ENCODE data around the gene DPM2. TPM values are rescaled to one million over a fixed set of nuclear protein-coding genes. Genes with fewer than 3 reads are reported as not detected.

DPM2 gene
- total and polyA plus RNA-seq, 2 donors: 17.9 to 32.8 TPM

DNA sequence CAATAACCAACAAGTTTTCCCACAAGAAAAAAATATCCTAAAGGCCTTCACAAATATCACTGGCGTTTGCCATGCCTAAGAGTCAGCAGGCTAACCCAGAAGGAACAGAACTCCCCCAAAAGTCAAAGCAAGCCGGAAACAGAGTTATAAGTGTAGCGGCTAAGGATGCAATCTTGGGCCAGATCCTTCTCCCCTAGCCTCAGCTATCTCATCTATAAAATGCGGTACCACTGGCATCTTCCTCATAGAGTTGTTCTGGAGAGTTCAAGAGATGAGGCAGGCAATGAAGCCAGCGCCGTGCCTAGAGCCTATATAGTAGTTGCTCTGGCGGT lies 632 bp downstream of the DPM2 start:
- H3K27ac ChIP-seq (ENCODE audit: low read depth in 1 of 2, low read length in 1 of 2): no peak overlapping the region
- no peak for DNase-seq (ENCODE audit: low read depth in 6 of 9, low spot score in 9 of 9)
- no peaks in the 10 kb centered on the region for H3K27me3 ChIP-seq (ENCODE audit: control insufficient read depth in 2 of 2, insufficient read depth in 1 of 2, low read length in 1 of 2)
- no peaks in the 10 kb centered on the region for H3K9me3 ChIP-seq (ENCODE audit: control insufficient read depth in 2 of 2, insufficient read depth in 1 of 2, low read length in 1 of 2)
- WGBS: 16% methylated on average over 7 of the region's 7 CpGs
- H3K4me1 ChIP-seq (ENCODE audit: control insufficient read depth in 2 of 2, insufficient read depth in 2 of 2, low read length in 2 of 2): peaks cover 20 to 39% of the 10 kb centered on the region in 2 donors
- H3K4me3 ChIP-seq (ENCODE audit: low read length in 2 of 2): peak overlapping the region; percentile 64 to 80
- H3K36me3 ChIP-seq (ENCODE audit: control insufficient read depth in 2 of 2, insufficient read depth in 2 of 2, low read length in 1 of 2): peaks cover 20 to 42% of the 10 kb centered on the region in 2 donors

DNA sequence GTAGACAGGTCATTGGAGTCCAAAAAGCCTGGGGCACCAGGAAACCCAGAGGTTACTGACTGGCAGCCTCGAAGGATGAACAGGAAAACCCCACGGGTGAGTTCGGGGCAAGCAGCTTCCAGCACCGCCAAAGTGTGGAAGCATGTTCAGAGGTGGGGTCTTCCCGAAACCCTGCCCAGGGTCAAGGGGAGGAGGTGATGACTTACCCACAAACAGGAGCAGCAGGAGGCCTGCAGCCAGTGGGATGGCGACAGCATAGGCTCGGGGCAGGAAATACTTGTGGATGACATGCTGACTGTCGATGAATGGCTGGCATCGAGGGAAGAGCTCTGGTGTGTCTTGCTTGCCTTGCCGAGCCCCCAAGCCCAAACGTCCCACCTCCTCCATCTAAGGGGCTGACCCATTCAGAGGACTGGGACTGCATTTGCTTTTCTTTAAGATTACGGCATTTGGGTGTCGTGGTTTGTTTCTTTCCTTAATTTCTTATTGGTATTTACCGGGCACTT lies 1.3 kb downstream of the DPM2 start:
- WGBS: 92% methylated on average over 14 of the region's 14 CpGs
- Histone ChIP-seq H3K27me3 (ENCODE audit: control insufficient read depth in 2 of 2, insufficient read depth in 1 of 2, low read length in 1 of 2) (peaks cover 0 to 5% of the 10 kb centered on the region in 2 donors), H3K4me3 (ENCODE audit: low read length in 2 of 2) (peak overlapping the region in 1 of 2 donors; percentile 64), H3K4me1 (ENCODE audit: control insufficient read depth in 2 of 2, insufficient read depth in 2 of 2, low read length in 2 of 2) (peaks cover 20 to 43% of the 10 kb centered on the region in 2 donors), H3K9me3 (ENCODE audit: control insufficient read depth in 2 of 2, insufficient read depth in 1 of 2, low read length in 1 of 2) (no peaks in the 10 kb centered on the region), H3K36me3 (ENCODE audit: control insufficient read depth in 2 of 2, insufficient read depth in 2 of 2, low read length in 1 of 2) (peaks cover 14 to 35% of the 10 kb centered on the region in 2 donors), H3K27ac (ENCODE audit: low read depth in 1 of 2, low read length in 1 of 2) (no peak overlapping the region)
- no peak for DNase-seq (ENCODE audit: low read depth in 6 of 9, low spot score in 9 of 9)

DNA sequence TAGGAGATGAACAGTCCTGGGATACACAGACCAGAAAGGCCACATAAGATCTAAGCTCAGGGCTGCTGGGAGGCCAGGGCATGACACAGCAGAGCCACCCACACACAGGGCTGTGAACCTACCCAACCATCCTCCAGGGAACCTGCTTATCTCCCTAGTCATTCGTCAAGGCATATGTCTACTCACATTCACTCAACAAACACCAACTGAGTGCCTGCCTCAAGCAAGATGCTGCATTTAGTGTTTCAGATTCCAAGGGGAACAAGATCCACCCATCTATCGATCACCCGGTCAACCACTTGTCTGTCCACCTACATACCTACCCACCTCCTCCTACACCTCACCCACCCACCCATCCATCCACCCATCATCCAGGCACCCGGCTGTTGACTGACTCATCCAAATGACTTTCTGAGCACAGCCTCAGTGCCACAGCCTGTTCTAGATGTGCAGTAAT lies 1.9 kb downstream of the DPM2 start:
- 96% methylated on average over 4 of the region's 4 CpGs for WGBS
- H3K36me3 ChIP-seq (ENCODE audit: control insufficient read depth in 2 of 2, insufficient read depth in 2 of 2, low read length in 1 of 2): peaks cover 8 to 29% of the 10 kb centered on the region in 2 donors
- peaks cover 25 to 49% of the 10 kb centered on the region in 2 donors for H3K4me1 ChIP-seq (ENCODE audit: control insufficient read depth in 2 of 2, insufficient read depth in 2 of 2, low read length in 2 of 2)
- H3K27me3 ChIP-seq (ENCODE audit: control insufficient read depth in 2 of 2, insufficient read depth in 1 of 2, low read length in 1 of 2): peaks cover 4 to 11% of the 10 kb centered on the region in 2 donors
- H3K27ac ChIP-seq (ENCODE audit: low read depth in 1 of 2, low read length in 1 of 2): no peak overlapping the region
- no peaks in the 10 kb centered on the region for H3K9me3 ChIP-seq (ENCODE audit: control insufficient read depth in 2 of 2, insufficient read depth in 1 of 2, low read length in 1 of 2)
- DNase-seq (ENCODE audit: low read depth in 6 of 9, low spot score in 9 of 9): no peak
- H3K4me3 ChIP-seq (ENCODE audit: low read length in 2 of 2): no peak overlapping the region

DNA sequence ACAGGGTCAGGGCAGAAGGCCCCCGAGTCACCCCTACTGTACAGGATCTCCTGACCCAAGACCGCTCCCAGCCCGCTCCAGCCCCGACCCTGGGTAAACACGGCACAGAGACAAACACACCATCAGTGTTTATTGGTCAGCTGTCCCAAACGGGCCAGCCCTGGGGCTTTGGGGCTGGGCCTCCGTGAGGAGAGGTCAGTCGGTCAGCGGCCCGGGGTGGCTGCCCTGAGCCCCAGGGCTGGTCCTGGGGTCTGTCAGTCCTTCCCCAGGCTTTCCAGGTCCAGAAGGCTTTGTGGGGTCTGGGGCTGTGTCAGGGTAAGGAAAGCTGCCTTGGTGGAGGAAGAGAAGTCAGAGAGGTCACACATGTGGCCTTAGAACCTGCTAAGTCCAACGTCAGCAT lies 2.7 kb downstream of the DPM2 start:
- WGBS: 90% methylated on average over 11 of the region's 11 CpGs
- H3K4me1 ChIP-seq (ENCODE audit: control insufficient read depth in 2 of 2, insufficient read depth in 2 of 2, low read length in 2 of 2): peaks cover 32 to 57% of the 10 kb centered on the region in 2 donors
- DNase-seq (ENCODE audit: low read depth in 6 of 9, low spot score in 9 of 9): no peak

DNA sequence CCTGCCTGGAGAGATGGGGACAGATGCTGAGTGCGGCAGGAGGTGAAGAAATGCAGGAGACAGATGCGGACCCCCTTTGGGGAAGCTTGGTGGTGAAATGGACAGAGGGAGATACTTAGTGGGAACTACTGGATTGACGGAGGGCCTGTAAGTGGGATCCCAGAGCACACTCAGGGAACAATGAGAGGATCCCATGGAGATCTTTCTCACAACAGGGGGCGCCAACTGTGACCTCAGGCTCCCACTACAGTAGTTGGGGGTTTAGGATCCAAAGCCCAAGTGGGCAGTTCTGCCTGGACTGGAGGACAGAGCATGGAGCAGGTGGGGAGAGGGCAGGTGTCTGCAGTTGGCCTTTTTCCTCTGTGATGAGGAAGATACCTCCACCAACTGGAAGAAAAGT lies 3.4 kb downstream of the DPM2 start:
- H3K27me3 ChIP-seq (ENCODE audit: control insufficient read depth in 2 of 2, insufficient read depth in 1 of 2, low read length in 1 of 2): peaks cover 8 to 26% of the 10 kb centered on the region in 2 donors
- H3K4me1 ChIP-seq (ENCODE audit: control insufficient read depth in 2 of 2, insufficient read depth in 2 of 2, low read length in 2 of 2): peaks cover 32 to 57% of the 10 kb centered on the region in 2 donors
- DNase-seq (ENCODE audit: low read depth in 6 of 9, low spot score in 9 of 9): no peak
- peaks cover 0 to 1% of the 10 kb centered on the region in 2 donors for H3K9me3 ChIP-seq (ENCODE audit: control insufficient read depth in 2 of 2, insufficient read depth in 1 of 2, low read length in 1 of 2)
- no peak overlapping the region for H3K27ac ChIP-seq (ENCODE audit: low read depth in 1 of 2, low read length in 1 of 2)
- peaks cover 6 to 16% of the 10 kb centered on the region in 2 donors for H3K36me3 ChIP-seq (ENCODE audit: control insufficient read depth in 2 of 2, insufficient read depth in 2 of 2, low read length in 1 of 2)
- no peak overlapping the region for H3K4me3 ChIP-seq (ENCODE audit: low read length in 2 of 2)
- WGBS: 99% methylated on average over 4 of the region's 4 CpGs

More for the DNA sequence above, 2.7 kb downstream of the DPM2 start:
- no peaks in the 10 kb centered on the region for H3K9me3 ChIP-seq (ENCODE audit: control insufficient read depth in 2 of 2, insufficient read depth in 1 of 2, low read length in 1 of 2)
- H3K4me3 ChIP-seq (ENCODE audit: low read length in 2 of 2): no peak overlapping the region
- peaks cover 8 to 21% of the 10 kb centered on the region in 2 donors for H3K36me3 ChIP-seq (ENCODE audit: control insufficient read depth in 2 of 2, insufficient read depth in 2 of 2, low read length in 1 of 2)
- H3K27ac ChIP-seq (ENCODE audit: low read depth in 1 of 2, low read length in 1 of 2): no peak overlapping the region
- peaks cover 8 to 19% of the 10 kb centered on the region in 2 donors for H3K27me3 ChIP-seq (ENCODE audit: control insufficient read depth in 2 of 2, insufficient read depth in 1 of 2, low read length in 1 of 2)

DNA sequence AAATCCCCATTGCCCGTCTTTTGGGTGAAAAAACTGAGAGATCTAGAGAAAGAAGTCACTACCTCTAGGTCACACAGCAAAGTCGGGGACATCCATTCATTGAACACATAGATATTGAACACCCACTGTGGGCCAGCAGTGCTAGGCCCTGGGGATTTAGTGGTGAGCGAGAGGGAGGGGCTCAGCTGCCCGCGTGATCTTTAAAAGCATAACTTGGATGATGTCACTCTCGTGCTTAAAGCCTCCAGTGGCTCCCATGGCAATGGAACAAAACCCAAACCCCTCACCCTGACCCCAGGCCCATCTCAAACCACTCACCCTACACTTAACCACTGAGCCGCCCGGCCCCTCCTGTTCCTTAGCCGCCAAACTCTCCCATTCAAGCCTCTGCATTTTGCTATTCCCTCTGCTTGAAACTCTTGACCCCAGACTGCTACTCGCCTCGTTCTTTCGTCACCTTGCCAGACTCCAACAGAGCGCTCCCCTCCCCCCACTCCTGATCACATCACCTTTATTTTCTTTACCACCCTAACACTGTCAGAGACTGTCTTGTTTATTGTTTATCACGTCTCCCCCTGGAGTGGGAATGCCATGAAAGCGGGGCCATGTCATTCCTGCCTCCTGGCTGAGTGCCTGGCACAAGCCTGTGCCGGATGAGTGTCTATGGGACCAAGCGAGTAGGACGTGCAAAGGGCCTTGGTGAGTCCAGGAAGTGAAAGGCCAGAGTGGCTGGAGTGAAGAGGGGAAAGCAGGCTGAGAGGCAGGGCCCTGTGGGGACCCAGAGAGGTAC lies 6.4 kb downstream of the DPM2 start:
- peak overlapping the region; percentile 16 to 54 for H3K4me3 ChIP-seq (ENCODE audit: low read length in 2 of 2)
- peaks cover 34 to 56% of the 10 kb centered on the region in 2 donors for H3K27me3 ChIP-seq (ENCODE audit: control insufficient read depth in 2 of 2, insufficient read depth in 1 of 2, low read length in 1 of 2)
- 58% methylated on average over 18 of the region's 18 CpGs for WGBS
- no peak overlapping the region for H3K27ac ChIP-seq (ENCODE audit: low read depth in 1 of 2, low read length in 1 of 2)
- peaks cover 21 to 53% of the 10 kb centered on the region in 2 donors for H3K4me1 ChIP-seq (ENCODE audit: control insufficient read depth in 2 of 2, insufficient read depth in 2 of 2, low read length in 2 of 2)
- peaks cover 0 to 25% of the 10 kb centered on the region in 2 donors for H3K9me3 ChIP-seq (ENCODE audit: control insufficient read depth in 2 of 2, insufficient read depth in 1 of 2, low read length in 1 of 2)
- H3K36me3 ChIP-seq (ENCODE audit: control insufficient read depth in 2 of 2, insufficient read depth in 2 of 2, low read length in 1 of 2): peaks cover 6 to 16% of the 10 kb centered on the region in 2 donors
- no peak for DNase-seq (ENCODE audit: low read depth in 6 of 9, low spot score in 9 of 9)

DNA sequence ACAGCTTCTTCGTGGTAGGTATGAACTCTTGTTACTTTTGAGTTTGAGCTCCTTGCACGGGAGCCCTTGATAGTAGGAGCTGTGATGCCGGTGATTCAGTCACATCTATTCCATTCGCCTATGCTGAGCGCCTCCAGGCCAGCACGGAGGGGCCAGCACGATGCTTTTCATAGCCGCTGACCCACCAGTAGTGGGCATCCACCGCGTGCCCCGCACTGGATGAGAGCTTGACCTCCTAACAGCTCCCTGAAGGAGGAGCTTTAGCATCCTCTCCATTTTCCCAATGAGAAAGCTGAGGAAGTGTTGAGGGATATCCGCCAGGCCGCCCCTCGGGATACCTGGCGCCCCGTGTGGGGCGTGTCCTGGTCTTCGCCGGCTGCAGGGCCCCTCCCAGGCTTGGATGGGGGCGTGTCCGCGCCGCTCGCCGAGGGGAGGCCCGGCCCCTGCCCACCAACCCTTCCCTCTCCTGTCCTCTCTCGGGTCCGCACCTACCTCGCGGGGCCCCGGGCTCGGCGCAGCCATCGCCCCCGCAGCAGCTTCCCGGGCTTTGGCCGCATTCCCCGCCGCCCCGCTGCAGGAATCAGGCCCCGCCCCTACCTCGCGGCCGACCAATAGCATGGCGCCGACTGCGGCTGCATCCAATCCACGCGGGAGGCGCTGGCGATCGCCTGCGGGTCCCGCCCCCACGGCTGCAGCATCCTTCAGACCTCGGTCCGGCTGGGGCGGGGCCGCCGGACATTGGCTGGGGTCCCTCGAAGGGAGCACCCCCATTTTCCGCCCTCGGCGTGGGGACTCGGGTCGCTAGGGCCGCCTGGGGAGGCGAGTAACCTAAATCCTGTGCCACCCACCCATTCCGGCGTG lies 7.2 kb downstream of the DPM2 start, which contains the start of gene PIP5KL1:
Gene PIP5KL1 (minus strand): TSS at position 547 of the 861 bp plus-strand sequence. CDS start 25 bp downstream, at position 522.
- Histone ChIP-seq H3K27ac (ENCODE audit: low read depth in 1 of 2, low read length in 1 of 2) (no peak within 1 kb of the TSS), H3K36me3 (ENCODE audit: control insufficient read depth in 2 of 2, insufficient read depth in 2 of 2, low read length in 1 of 2) (peaks cover 6 to 10% of the 10 kb centered on the region in 2 donors), H3K9me3 (ENCODE audit: control insufficient read depth in 2 of 2, insufficient read depth in 1 of 2, low read length in 1 of 2) (peaks cover 0 to 26% of the 10 kb centered on the region in 2 donors), H3K4me1 (ENCODE audit: control insufficient read depth in 2 of 2, insufficient read depth in 2 of 2, low read length in 2 of 2) (peaks cover 16 to 45% of the 10 kb centered on the region in 2 donors), H3K4me3 (ENCODE audit: low read length in 2 of 2) (peak within 1 kb of the TSS; percentile 16 to 54), H3K27me3 (ENCODE audit: control insufficient read depth in 2 of 2, insufficient read depth in 1 of 2, low read length in 1 of 2) (peaks cover 40 to 64% of the 10 kb centered on the region in 2 donors)
- WGBS: 3% methylated on average over 70 of the region's 70 CpGs
- peak in 1 of 9 donors; percentile 67 for DNase-seq (ENCODE audit: low read depth in 6 of 9, low spot score in 9 of 9)

DNA sequence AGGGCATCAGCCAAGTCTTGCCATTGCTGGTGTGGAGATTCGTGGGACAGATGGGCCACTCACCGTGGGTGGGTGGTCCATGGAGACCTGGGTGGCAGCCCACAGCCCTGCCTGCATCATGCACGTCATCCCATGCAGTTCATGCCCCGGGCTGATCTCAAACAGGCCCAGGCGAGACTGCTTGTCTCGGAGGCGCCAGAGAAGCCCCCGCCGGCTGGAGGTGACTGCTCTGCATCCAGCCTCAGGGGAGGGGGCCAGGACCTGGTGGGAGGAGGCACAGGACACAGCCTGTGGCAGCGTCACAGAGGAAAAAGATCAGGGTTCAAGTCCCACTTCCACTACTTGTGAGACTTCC lies 8.1 kb downstream of the DPM2 start:
- Histone ChIP-seq H3K36me3 (ENCODE audit: control insufficient read depth in 2 of 2, insufficient read depth in 2 of 2, low read length in 1 of 2) (peaks cover 0 to 3% of the 10 kb centered on the region in 2 donors), H3K4me1 (ENCODE audit: control insufficient read depth in 2 of 2, insufficient read depth in 2 of 2, low read length in 2 of 2) (peaks cover 16 to 38% of the 10 kb centered on the region in 2 donors), H3K27ac (ENCODE audit: low read depth in 1 of 2, low read length in 1 of 2) (no peak overlapping the region), H3K4me3 (ENCODE audit: low read length in 2 of 2) (no peak overlapping the region), H3K27me3 (ENCODE audit: control insufficient read depth in 2 of 2, insufficient read depth in 1 of 2, low read length in 1 of 2) (peaks cover 40 to 73% of the 10 kb centered on the region in 2 donors), H3K9me3 (ENCODE audit: control insufficient read depth in 2 of 2, insufficient read depth in 1 of 2, low read length in 1 of 2) (peaks cover 0 to 29% of the 10 kb centered on the region in 2 donors)
- WGBS: 79% methylated on average over 10 of the region's 10 CpGs
- no peak for DNase-seq (ENCODE audit: low read depth in 6 of 9, low spot score in 9 of 9)
